GM12891 (cell line): ENCODE data around the gene MEAF6.
"Not testable (repeated sequence)": the region's sequence is repeated elsewhere in the genome, so short reads cannot be mapped to it uniquely, and the experiment has no call there.

Experiments used
- POLR2AphosphoS5 ChIP-seq: IDR thresholded peaks from 2 replicates; pipeline ENCODE4 v1.6.1; 2011; ENCODE audit warnings: low read depth, low read length, control low read depth
- SPI1 ChIP-seq: IDR thresholded peaks from 2 replicates; pipeline ENCODE4 v1.6.1; 2011; ENCODE audit warnings: low read depth, low read length, control low read depth
- TAF1 ChIP-seq: IDR thresholded peaks from 2 replicates; pipeline ENCODE4 v1.6.1; 2011; ENCODE audit warnings: low read depth, low read length, control low read depth

DNA sequence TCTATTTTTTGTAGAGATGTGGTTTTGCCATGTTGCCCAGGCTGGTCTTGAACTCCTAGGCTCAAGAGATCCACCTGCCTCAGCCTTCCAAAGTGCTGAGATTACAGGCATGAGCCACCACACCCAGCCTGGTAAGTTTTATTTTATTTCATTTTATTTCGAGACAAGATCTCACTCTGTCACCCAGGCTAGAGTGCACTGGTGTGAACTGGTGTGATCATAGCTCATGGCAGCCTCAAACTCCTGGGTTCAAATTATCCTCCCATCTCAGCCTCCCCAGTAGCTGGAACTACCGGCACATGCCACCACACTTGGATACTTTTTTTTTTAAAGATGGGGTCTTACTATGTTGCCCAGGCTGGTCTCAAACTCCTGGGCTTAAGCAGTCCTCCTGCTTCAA is 11.8 kb downstream of the MEAF6 start:
- TF ChIP-seq POLR2AphosphoS5, TAF1, SPI1: not testable (repeated sequence)
